Mammary epithelial cell (primary cell): ENCODE data around the gene DENND6B.

Source experiments
- EZH2 ChIP-seq: IDR thresholded peaks from 2 replicates; pipeline ENCODE4 v1.6.1; 2012; ENCODE audit warnings: low read length, inconsistent platforms, borderline replicate concordance
- TF ChIP-seq, protein P1 (sequence below), 2 donors: IDR thresholded peaks in 1 of 2; conservative IDR thresholded peaks in 1 of 2; 2 replicates each; pipeline ENCODE4 v1.5.1; 2011 to 2012; ENCODE audit warnings: inconsistent platforms in 2 of 2, low read length in 2 of 2, mild to moderate bottlenecking in 2 of 2, control low read depth in 1 of 2, low read depth in 1 of 2; ENCODE audit not compliant: insufficient read depth in 1 of 2; ENCODE audit errors: extremely low read depth in 1 of 2

GRCh38 chr22:50297510-50298265, 29.1 kb downstream of the DENND6B start:
- TF ChIP-seq, protein P1, sequence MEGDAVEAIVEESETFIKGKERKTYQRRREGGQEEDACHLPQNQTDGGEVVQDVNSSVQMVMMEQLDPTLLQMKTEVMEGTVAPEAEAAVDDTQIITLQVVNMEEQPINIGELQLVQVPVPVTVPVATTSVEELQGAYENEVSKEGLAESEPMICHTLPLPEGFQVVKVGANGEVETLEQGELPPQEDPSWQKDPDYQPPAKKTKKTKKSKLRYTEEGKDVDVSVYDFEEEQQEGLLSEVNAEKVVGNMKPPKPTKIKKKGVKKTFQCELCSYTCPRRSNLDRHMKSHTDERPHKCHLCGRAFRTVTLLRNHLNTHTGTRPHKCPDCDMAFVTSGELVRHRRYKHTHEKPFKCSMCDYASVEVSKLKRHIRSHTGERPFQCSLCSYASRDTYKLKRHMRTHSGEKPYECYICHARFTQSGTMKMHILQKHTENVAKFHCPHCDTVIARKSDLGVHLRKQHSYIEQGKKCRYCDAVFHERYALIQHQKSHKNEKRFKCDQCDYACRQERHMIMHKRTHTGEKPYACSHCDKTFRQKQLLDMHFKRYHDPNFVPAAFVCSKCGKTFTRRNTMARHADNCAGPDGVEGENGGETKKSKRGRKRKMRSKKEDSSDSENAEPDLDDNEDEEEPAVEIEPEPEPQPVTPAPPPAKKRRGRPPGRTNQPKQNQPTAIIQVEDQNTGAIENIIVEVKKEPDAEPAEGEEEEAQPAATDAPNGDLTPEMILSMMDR (conservative IDR thresholded peaks at IDR 0.05 in 1 of 2, IDR thresholded peaks at IDR 0.05 in 1 of 2; ENCODE audit: extremely low read depth in 1 of 2, insufficient read depth in 1 of 2, low read depth in 1 of 2, low read length in 2 of 2): no peak
- TF ChIP-seq EZH2: no peak
